NCI-H82 (cell line): ENCODE results near the gene MYL7.

Experiments
- DNase-seq: peaks from one replicate; lab custom pipeline; 2025; lab: John Stamatoyannopoulos, UW

MYL7 gene

GRCh38 chr7:44100458-44101302 lies 40.5 kb downstream of the MYL7 start:
- no peak for DNase-seq

GRCh38 chr7:44099669-44100068 lies 41.5 kb downstream of the MYL7 start:
- no peak for DNase-seq

- no peak for DNase-seq
Observed at GRCh38 chr7:44098092-44099068, 42.8 kb downstream of the MYL7 start.

- no peak for DNase-seq
Observed at GRCh38 chr7:44097064-44097932, 43.8 kb downstream of the MYL7 start.

GRCh38 chr7:44096326-44096881 lies 44.7 kb downstream of the MYL7 start:
- no peak for DNase-seq

- no peak for DNase-seq
Observed at GRCh38 chr7:44095781-44096180, 45.4 kb downstream of the MYL7 start.

- no peak for DNase-seq
Observed at GRCh38 chr7:44094883-44095592, 46.1 kb downstream of the MYL7 start.

- no peak for DNase-seq
Observed at GRCh38 chr7:44094365-44094764, 46.8 kb downstream of the MYL7 start.

- no peak for DNase-seq
Observed at GRCh38 chr7:44093102-44093641, 48.0 kb downstream of the MYL7 start.
